Left colon (tissue), 2 donors: ENCODE measurements around the gene LAMA5. TPM values are rescaled to one million over a fixed set of nuclear protein-coding genes. Genes with fewer than 3 reads are reported as not detected.

ENCODE experiments used
- ATAC-seq: fragments of 200-7000 bp; cut with Tn5 transposase; one replicate; pipeline ENCODE4 v1.9.1; 2020; ENCODE audit warnings: mild to moderate bottlenecking, moderate library complexity
- DNase-seq, 2 donors: peaks; one replicate each; pipeline ENCODE4 v3.0.0-alpha.2; 2020
- intact Hi-C, 2 donors: fragments of 100-400 bp; cut with DNase I in 1 of 2; cut with micrococcal nuclease in 1 of 2; formaldehyde crosslinking; loops; one replicate each; pipeline versions ENCODE4 v1.11.2 to v1.14.0; 2022; cut with DNase I, micrococcal nuclease
- total RNA-seq, 2 donors: library from RNA; stranded (reverse); fragmentation: NEBNext Ultra II Directional; extraction: Animal tissue kit (Norgen Biotek cat#: 25700); gene quantifications; one replicate each; pipeline ENCODE4 v1.2.1, GENCODE V29; 2021
- donor health status: DM: no; HTN: no; CAD: no.
- donor health status: DM: yes; HTN: yes; CAD: no.

LAMA5 gene
- total RNA-seq, 2 donors from 2014 or later: 18.2 to 45.8 TPM

DNA sequence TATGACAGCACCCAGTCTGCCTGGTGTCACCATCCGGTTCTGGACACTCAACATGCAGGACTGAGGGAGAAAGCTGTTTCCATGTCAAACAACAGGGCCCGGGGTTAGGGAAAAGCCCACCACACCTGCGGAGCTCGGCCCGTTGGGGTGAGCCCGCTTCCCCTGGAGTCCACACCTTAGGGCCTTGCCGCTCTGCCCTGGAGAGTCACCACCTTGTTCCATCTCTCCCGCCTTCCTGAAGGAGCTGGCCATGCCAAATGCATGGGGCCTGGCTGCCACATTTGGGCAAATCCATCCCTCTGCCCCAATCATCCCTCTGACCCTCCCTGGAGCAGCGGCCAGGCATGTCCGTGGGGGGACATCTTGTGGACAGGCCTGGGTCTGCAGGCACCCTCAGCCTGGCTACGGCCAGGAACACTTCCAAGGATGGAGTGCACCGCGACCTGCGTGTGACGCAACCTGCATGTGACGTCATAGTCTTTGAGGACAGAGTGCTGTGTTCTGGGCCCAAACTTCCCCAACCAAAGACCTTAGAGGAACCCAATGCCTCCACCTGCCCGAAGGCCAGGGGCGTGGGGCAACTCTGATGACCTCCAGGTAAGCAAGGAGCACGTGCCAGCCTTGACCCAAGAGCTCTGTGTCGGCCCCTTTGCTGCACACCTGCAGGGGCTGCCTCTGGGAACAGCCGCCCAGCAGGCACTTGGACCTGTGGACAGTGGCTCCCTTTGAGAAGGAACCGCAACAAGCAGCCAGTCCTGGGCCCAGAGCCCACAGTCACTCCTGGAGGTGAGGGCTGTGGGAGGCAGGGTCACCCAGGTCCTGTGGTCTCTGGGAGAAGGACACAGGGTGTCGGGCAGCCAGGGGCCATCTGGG lies 38.2 kb upstream of the LAMA5 start:
- peak in 1 of 2 donors; percentile 29 for DNase-seq
- ATAC-seq: no peak
- intact Hi-C loops: no loop called here

DNA sequence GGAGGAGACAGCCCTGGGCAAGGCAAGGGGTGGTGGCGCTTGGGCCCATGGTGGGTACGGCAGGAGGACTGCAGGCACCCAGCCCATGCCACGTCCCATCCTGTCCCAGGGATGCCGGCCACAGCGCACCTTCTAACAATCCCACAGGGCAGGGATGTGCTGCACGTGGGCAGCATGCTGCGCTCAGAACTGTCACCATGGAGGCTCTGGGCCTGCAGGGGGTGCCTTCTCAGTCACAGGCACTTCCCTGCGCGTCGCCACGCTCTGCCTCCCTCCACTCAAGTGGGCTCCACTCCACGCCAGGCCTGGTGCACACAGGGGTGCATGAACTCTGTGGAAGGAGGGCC lies 37.6 kb upstream of the LAMA5 start:
- intact Hi-C loops: no loop called here
- ATAC-seq (no peak), DNase-seq (no peak)

DNA sequence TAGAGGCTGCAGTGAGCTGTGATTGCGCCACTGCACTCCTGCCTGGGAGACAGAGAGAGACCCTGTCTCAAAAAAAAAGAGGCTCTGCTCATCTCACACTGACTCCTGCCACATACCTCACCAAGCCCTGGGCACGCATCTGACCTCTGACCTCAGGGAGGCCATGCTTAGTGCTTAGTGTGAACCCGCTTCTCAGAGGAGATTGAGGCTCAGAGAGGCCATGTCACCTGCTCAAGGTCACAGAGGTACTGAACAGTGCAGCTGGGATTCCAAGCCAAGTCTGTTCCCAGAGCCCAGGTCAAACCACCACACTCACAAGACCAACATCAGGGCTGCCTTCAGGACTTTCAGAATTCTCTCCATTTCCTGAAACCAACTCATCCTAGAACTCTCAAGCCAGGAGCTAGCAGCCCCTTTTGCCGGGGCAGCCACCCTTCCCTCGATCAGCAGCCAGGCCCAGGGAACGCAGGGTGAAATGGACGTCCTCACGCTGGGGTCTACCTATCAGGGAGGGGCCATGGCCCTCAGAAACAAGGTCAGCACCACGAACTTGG lies 37.1 kb upstream of the LAMA5 start:
- intact Hi-C loops: no loop called here
- no peak for ATAC-seq
- no peak for DNase-seq

DNA sequence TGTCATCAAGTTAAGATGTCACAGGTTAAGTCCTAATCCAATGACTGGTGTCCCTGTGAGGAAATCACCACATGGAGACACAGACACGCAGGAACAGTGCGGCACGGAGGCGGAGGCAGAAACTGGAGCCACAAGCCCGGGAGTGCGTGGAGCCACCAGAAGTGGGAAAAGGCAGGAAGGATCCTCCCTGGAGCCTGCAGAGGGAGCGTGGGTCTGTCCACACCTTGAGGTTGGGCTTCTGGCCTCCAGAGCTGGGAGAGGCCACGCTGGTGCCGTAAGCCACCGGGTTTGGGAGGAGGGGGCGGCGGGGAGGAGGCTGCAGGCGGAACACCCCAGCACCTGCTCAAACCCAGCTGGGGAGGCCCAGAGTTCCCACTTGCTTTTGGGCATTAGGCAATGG lies 36.2 kb upstream of the LAMA5 start:
- intact Hi-C loops: no loop called here
- no peak for ATAC-seq
- no peak for DNase-seq

DNA sequence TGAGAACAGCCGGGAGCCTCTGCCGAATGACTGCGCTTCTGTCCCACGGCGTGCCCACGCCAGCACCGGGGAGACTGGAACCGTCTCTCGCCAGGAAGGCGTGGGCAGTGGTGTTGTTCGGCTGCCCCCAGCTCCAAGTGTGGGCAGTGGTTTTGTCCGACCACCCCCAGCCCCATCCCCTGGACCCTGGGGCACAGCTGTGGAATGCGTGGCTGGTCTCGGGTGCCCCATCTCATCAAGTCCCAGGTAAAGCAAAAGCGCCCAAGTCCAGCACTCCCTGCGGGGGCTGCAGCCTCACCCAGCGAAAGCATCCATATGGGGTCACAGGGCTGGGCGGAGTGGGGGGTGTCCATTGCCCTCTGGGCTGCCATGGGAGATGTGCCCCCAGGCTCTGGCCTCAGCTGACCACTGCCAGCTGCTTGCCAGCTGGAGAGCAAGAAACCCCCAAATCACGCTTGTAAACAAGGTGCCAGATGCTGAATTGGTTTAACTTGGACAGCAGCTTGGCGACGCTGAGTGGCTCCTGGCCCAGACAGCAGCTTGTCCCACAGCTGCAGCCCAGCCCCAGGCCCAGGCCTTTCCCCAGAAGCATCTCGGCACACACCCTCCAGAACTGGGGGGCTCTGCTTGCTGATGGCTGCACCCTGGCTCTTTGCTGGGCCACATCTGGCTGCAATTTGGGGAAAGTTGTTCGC lies 35.5 kb upstream of the LAMA5 start:
- DNase-seq (no peak), ATAC-seq (no peak)
- intact Hi-C loops: no loop called here

DNA sequence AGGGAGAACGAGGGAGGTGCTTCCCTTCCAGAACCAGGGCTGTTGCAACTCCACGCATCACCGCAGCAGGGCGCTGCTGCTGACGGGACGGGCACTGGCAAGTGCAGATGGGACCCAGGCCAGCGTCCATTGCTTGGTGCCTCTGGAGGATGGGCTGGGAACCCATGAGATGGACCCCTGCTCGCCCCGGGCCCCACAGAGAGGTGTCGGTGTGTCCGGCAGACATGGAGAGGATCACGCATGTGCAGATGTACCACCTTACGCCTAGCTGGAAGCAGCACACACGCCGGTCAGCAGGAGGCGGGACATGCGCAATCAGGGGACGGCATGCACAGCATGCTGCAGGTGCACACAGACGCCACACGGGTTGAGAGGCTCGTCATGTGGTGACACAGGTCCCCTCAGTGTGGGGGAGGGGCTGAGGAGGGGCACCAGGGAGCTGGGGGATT lies 34.2 kb upstream of the LAMA5 start:
- intact Hi-C loops: no loop called here
- DNase-seq: no peak
- ATAC-seq: no peak

DNA sequence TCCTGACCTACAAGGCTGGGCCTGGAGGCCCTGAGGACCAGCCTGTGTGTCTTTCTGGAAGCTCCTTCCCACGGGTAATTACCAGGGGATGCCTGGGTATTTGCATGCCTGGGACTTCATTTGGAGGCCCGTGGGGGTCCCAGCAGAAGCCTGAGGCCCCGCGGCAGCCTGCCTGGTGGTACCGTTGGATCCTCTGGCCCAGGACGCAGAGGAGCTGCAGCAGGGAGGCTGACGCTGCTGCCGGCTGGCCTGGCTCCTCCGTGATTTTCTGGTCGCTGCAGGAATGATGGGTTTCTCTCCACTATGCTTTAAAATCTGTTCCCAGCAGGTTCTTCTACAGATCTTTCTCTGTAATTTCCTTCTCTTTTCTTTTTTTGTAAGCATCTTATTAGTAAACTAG lies 33.4 kb upstream of the LAMA5 start:
- DNase-seq: no peak
- intact Hi-C loops: no loop called here
- no peak for ATAC-seq

DNA sequence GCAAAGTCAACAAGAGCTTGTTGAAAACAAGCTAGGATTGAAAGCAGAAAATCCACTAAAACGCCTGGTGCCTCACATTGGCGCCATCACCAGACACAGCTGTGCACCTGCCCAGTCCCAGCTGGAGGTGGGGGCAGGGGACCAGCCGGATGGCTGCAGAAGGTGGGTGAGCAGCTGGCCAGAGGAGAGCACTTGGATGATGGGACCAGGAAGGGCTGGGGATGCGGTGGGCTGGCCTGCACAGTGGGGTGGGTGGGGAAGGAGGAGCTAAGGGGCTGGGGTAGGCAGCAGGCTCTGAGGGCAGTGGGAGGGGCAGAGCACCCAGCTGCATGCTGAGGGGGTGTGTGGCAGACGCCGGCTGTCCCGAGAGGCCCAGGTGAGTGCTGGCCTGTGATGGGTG lies 32.9 kb upstream of the LAMA5 start:
- intact Hi-C loops: no loop called here
- no peak for ATAC-seq

DNA sequence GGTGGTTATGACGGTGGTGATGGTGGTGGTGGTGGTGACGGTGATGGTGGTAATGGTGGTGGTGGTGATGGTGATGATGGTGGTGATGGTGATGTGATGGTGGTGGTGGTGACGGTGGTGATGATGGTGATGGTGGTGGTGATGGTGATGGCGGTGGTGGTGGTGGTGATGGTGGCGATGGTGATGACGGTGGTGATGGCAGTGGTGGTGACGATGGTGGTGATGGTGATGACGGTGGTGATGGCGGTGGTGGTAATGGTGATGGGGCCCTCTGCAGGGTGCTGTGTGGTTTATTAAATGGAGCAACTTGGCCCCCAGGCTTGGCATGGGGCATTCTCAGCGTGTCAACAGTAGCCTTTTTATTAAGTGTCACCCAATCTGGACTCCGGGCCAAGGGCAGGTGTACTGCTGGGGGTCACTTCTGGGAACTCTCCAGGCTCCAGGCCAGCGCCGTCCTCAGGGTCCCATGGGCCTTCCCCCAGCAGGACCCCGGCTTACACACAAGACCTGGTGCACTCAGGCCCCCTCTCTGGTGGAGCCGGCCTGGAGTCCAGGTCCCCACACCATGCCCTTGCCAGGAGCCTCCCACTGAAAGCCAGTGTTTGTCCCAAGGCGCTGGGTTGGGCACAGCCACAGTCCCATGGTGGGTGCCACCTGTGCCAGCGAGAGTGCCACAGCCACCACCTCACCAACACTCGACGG lies 31.2 kb upstream of the LAMA5 start:
- no peak for ATAC-seq

More for the DNA sequence above, 32.9 kb upstream of the LAMA5 start:
- DNase-seq: no peak

DNA sequence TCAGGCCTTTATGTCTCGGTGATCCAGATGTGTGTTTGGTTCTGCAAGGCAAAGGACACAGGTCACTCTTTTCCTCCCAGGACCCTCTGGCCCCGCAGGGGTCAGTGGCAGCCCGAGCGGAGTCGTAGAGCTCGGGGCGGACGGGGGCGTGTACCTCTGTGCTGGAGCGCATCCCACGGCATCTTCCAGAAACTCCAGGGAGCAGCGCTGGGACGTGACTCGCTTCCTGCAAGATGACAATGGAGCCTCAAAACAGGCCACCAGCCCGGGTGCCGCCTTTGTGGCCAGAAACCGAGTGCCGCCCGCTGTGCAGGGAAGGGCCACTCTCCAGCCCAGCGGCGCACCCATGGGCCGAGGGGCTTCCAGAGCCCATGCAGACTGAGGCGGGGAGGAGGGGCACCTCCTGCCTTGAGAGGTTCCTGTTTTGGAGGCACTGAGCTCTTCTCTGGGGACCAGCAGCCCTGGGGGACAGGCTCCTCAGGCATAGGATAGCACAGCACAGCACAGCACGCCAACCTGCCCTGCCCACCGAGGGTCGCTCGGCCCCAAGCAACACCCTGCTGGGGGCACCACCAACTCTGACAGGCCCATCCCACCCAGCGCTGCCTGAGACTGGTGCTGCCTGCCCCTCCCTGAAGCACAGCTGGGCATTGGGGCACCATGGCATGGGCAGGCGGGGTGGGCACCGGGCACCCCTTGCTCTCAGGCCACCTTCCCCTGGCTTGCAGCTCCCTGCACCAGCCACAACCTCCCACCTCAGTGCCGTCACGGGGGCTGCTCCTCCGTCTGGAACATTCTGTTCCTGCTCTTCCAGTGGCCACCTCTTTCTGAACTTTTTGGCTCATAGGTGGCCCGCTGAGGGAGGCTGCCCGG lies 29.5 kb upstream of the LAMA5 start:
- intact Hi-C loops: no loop called here
- ATAC-seq: no peak
- no peak for DNase-seq

More for the DNA sequence above, 31.2 kb upstream of the LAMA5 start:
- DNase-seq: no peak
- intact Hi-C loops: no loop called here

DNA sequence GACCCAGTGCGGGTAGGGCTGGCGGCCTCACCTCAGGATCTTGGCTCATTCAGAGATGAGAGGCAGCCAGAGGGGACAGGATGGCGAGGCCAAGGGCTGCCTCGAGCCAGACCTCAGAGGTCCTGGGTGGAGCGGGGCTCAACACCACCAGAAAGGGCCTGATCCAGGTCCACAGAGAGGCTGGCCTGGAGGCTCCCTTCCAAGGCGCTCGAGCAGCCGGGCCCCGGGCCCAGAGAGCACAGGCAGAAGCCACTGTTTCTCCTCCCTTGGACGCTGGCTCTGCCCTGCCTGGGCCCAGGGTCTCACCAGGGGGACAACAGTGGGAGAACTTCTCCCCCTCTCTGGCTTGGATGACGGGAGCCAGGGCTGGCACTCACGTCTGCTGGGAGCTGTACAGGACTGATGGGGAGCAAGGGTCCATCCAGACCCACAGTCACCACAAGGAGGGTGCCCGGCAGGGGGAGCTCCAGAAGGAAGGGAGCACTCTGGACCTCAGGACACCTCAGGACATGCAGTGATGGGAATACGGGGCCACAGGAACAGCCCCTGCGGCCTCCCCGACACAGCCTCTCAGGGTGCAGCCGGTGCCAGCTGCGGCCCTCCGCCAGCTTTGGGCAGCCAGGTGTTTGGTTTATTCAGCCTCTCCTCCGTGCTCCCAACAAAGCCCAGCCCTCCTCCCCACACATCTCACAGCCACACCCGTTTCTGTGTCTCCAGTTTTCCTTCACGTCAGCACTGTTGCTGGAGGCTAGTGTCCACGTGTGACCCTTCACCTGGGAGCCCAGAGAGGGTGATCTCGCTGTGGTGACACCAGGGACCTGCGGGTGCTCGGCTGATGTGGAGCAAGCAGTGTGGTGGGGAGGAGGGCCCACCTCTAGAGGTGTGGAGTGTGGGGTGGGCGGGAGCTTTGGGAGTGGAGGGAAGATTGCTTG lies 28.5 kb upstream of the LAMA5 start:
- ATAC-seq: peak; percentile 24
- intact Hi-C loops: no loop called here
- DNase-seq: no peak

DNA sequence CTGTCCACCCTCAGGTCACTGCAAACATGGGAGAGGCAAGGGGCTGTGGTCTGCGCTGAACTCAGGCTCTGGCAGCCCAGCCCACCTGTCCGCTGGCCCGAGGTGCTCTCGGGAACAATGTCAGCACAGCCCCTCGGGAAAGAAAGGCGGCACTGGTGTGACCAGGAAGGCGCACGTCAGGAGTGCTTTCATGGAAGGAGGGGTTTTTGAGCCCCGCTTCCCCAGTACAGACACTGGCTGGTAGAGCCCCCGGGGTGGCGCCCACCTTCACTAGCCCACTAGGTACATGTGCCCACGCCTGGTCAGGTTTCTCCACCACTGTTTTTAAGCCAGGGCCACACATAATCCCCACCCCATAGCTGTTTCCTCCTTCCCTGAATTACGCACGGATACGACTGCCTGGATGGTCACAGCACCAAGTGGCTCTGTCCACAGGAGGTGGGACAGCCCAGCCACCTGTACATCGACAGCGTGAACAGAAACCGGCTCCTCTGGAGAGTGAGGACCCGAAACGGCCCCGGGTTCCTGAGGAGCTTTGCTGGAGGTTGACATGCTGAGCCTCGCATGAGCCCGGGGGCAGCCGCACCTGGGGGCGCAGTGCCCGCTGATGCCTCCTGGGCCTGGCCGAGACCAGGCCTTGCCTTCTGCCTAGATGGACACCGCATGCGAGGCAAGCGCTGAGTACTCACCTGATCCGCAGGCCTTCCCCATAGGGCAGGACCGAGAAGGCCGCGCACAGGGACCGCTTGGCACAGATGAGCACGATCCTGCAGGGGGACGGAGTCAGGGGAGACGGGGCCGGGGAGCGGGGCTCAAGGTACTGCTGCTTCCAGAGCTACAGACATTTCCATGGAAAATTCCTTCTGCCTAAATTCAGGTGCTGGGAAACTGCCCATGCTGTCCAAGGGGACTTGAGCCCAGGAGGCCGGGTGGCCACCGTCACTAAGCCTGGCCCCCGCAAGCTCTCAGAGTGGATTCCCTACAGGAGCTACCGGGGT lies 27.4 kb upstream of the LAMA5 start:
- ATAC-seq (no peak), DNase-seq (no peak)
- intact Hi-C loops: no loop called here

DNA sequence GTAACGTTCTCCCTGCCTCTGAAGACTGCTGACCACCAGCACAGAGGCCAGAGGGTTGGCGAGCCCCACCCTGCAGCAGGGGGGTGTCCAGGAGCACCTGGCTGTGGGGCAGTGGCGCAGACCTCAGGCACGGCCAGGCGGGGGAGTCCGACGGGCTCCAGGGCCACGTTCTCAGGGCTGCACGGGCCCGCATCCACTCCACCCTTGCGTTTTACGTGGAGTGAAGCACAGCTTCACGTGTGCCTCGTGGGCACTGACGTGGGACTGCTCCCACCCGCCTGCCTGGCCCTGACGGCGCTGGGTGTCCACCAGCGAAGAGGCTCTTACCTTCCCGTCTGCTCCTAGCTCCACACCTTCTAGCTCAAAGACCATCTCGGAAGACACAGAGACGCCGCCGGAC lies 26.7 kb upstream of the LAMA5 start:
- ATAC-seq (no peak), DNase-seq (no peak)

DNA sequence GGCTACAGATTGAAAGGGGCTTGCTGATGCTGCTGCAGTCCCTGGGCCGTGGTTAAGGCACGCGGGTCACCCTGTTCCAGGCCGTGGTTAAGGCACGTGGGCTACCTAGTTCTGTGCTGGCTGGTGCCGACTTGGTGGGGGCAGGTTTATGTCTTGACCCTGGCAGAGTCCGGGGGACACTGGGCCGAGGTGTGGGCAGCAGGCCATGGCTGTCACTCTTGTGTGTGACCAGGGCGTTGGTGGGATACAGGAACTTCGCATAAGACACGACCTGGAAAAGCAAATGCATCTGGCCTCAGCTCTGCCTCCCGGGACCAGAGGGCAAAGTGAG lies 26.2 kb upstream of the LAMA5 start:
- intact Hi-C loops: no loop called here
- no peak for DNase-seq
- no peak for ATAC-seq

More for the DNA sequence above, 26.7 kb upstream of the LAMA5 start:
- intact Hi-C loops: no loop called here

DNA sequence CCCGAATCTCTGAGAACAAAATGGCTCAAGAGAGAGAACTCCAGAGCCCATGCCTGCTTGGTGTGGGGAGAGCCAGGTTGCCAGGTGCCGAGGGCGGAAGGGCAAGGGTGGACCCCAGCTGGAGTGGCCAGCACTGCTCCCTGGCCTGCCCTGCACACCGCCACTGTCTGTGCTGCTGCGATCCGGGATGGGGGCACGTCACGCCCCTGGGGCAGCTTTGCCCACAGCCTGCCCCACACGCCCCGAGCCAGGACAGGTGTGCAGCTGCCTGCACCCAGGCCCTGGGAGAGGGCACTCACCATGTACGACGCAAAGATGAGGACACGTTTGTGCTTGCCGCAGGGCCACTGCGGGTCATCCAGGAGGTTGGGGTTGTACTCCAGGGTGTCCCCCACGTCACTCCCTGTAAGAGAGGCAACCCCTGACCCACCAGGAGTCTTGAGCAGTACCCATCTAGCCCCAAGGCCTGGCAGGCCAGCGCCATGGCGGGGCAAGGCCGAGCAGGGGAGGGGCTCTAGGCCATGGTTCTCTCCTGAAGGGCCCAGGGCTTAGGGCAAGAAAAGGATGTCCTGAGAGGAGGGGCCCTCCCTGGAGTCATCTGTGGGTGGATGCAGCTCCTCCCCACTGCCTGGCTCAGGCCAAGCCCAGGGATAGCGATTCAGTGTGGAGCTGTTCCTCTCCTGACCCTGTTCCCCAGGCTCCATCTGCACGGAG lies 25.7 kb upstream of the LAMA5 start:
- intact Hi-C loops: no loop called here
- DNase-seq (no peak), ATAC-seq (no peak)

DNA sequence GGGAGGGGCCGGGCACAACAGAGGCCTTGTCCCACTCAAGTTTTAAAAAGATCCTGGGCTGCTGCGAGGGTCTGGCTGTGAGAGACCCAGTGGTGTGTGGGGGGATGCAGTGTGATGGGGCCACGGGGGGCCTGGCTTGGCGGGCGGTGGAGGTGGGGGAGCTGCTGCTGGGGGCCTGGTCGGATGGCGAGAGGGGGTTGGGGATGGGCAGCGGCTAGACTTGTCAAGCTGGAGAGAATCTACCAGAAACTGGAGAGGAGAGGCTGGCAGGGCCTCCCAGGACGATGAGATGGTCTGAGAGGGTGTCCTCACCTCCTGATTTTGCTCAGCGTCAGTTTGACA lies 24.9 kb upstream of the LAMA5 start:
- no peak for ATAC-seq
- no peak for DNase-seq
- intact Hi-C loops: no loop called here
